Body of pancreas (tissue), 4 donors: ENCODE measurements around the gene ROBO1. TPM values are rescaled to one million over a fixed set of nuclear protein-coding genes. Genes with fewer than 3 reads are reported as not detected.

Experiments used
- ATAC-seq: fragments of 150-250 bp; one replicate; pipeline ENCODE4 v1.9.1; 2016
- DNase-seq, 4 donors: peaks; one replicate each; pipeline ENCODE4 v3.0.0-alpha.2; 2019
- H3K27ac ChIP-seq, 4 donors: fragments of 200-600 bp; sonication (generic); 1 replicate in 3 of 4; 2 replicates in 1 of 4; pipeline versions ENCODE4 v1.5.1 to v1.6.1; 2016 to 2019; ENCODE audit warnings: mild to moderate bottlenecking in 1 of 4, mixed read lengths in 1 of 4, moderate library complexity in 1 of 4
- H3K27me3 ChIP-seq, 2 donors: fragments of 200-600 bp; sonication (generic); one replicate each; pipeline ENCODE4 v1.6.0; 2016; ENCODE audit warnings: mild to moderate bottlenecking in 1 of 2
- H3K36me3 ChIP-seq, 2 donors: fragments of 200-600 bp; sonication (generic); replicated peaks in 1 of 2; 2 replicates each; pipeline ENCODE4 v1.5.1; 2016; ENCODE audit warnings: low read depth in 2 of 2; ENCODE audit not compliant: insufficient read depth in 1 of 2
- H3K4me1 ChIP-seq: fragments of 200-600 bp; sonication (generic); one replicate; pipeline ENCODE4 v1.6.0; 2016
- H3K4me3 ChIP-seq, 2 donors: fragments of 200-600 bp; sonication (generic); 1 replicate in 1 of 2; 2 replicates in 1 of 2; pipeline ENCODE4 v1.5.1; 2016 to 2019
- H3K9me3 ChIP-seq, 3 donors: fragments of 200-600 bp; sonication (generic); 1 replicate in 2 of 3; 2 replicates in 1 of 3; pipeline ENCODE4 v1.5.1; 2016
- CTCF ChIP-seq, 7 experiments: fragments of 450-650 bp in 4 of 7; fragments of 200-600 bp in 3 of 7; sonication (generic) in 3 of 7; IDR thresholded peaks; one replicate each; pipeline ENCODE4 v1.5.1; 2016 to 2019; ENCODE audit warnings: antibody characterized with exemption in 7 of 7
- POLR2A ChIP-seq, 3 donors: fragments of 450-650 bp; IDR thresholded peaks; one replicate each; pipeline ENCODE4 v1.6.1; 2016; ENCODE audit warnings: antibody characterized with exemption in 3 of 3, mild to moderate bottlenecking in 2 of 3
- WGBS, 2 donors: methylation state at CpG; one replicate each; pipeline ENCODE4 v1.1.5; 2017; 5-methylcytosine and 5-hydroxymethylcytosine counted together
- intact Hi-C: fragments of 100-400 bp; cut with DNase I; formaldehyde crosslinking; loops from one replicate; pipeline ENCODE4 v1.15.1; 2023
- total RNA-seq, 2 donors: library from RNA; depleted of rRNA; stranded (reverse); fragments of >200 nt; gene quantifications; one replicate each; pipeline ENCODE4 v1.1.0, GENCODE V29; 2016

Gene ROBO1
- total RNA-seq, 2 donors from 2014 or later, result 3.9 to 9.9 TPM

- TF ChIP-seq POLR2A (IDR thresholded peaks at IDR 0.05) (no peak), CTCF (IDR thresholded peaks at IDR 0.05) (no peak)
- 65 to 66% methylated on average over 6 of the region's 6 CpGs for WGBS, 2 donors
These were observed 885.5 kb downstream of the ROBO1 start for GRCh38 chr3:78882251-78882650.

GRCh38 chr3:78881501-78881900, 886.3 kb downstream of the ROBO1 start:
- H3K9me3 ChIP-seq, result no peaks in the 10 kb centered on the region
- 65 to 76% methylated on average over 2 of the region's 2 CpGs for WGBS, 2 donors

More at GRCh38 chr3:78882251-78882650, 885.5 kb downstream of the ROBO1 start:
- DNase-seq (no peak), ATAC-seq (no peak)
- H3K4me3 ChIP-seq, result no peak overlapping the region
- intact Hi-C loops, result no loop called here
- no peaks in the 10 kb centered on the region for H3K4me1 ChIP-seq
- no peak overlapping the region for H3K27ac ChIP-seq
- no peaks in the 10 kb centered on the region for H3K36me3 ChIP-seq
- no peaks in the 10 kb centered on the region for H3K27me3 ChIP-seq
- H3K9me3 ChIP-seq, result no peaks in the 10 kb centered on the region

GRCh38 chr3:78880603-78881461, 887.0 kb downstream of the ROBO1 start:
- intact Hi-C loops, result no loop called here
- Histone ChIP-seq H3K4me3 (no peak overlapping the region), H3K36me3 (no peaks in the 10 kb centered on the region), H3K27ac (no peak overlapping the region), H3K9me3 (no peaks in the 10 kb centered on the region), H3K27me3 (no peaks in the 10 kb centered on the region), H3K4me1 (no peaks in the 10 kb centered on the region)
- DNase-seq, result no peak
- no peak for ATAC-seq
- 69 to 79% methylated on average over 8 of the region's 8 CpGs for WGBS, 2 donors
- TF ChIP-seq POLR2A (IDR thresholded peaks at IDR 0.05) (no peak), CTCF (IDR thresholded peaks at IDR 0.05) (no peak)

More at GRCh38 chr3:78881501-78881900, 886.3 kb downstream of the ROBO1 start:
- no peak for TF ChIP-seq POLR2A (IDR thresholded peaks at IDR 0.05)
- no peak for TF ChIP-seq CTCF (IDR thresholded peaks at IDR 0.05)
- Histone ChIP-seq H3K4me1 (no peaks in the 10 kb centered on the region), H3K36me3 (no peaks in the 10 kb centered on the region), H3K27ac (no peak overlapping the region), H3K27me3 (no peaks in the 10 kb centered on the region), H3K4me3 (no peak overlapping the region)
- ATAC-seq, result no peak
- intact Hi-C loops, result no loop called here
- no peak for DNase-seq

GRCh38 chr3:78879295-78879860, 888.4 kb downstream of the ROBO1 start:
- 67 to 71% methylated on average over 7 of the region's 7 CpGs for WGBS, 2 donors
- Histone ChIP-seq H3K27ac (no peak overlapping the region), H3K27me3 (no peaks in the 10 kb centered on the region), H3K4me3 (no peak overlapping the region), H3K36me3 (no peaks in the 10 kb centered on the region), H3K9me3 (no peaks in the 10 kb centered on the region), H3K4me1 (no peaks in the 10 kb centered on the region)
- ATAC-seq, result no peak
- DNase-seq, result no peak
- intact Hi-C loops, result no loop called here
- TF ChIP-seq CTCF (IDR thresholded peaks at IDR 0.05) (no peak), POLR2A (IDR thresholded peaks at IDR 0.05) (no peak)
